GM18868 (cell line): ENCODE results near the gene TMEM225B.
A peak's percentile ranks its signal among the peaks of the same experiment; 100 is the strongest.
"Not testable (repeated sequence)": the region's sequence is repeated elsewhere in the genome, so short reads cannot be mapped to it uniquely, and the experiment has no call there.

Experiments
- ATAC-seq: cut with Tn5 transposase; IDR thresholded peaks from one replicate; pipeline ENCODE4 v1.9.1; 2021; ENCODE audit warnings: mild to moderate bottlenecking, moderate library complexity; ENCODE audit not compliant: unreplicated experiment

Gene TMEM225B

GRCh38 chr7:99579281-99579955, 18.6 kb upstream of the TMEM225B start:
- no peak for ATAC-seq

- no peak for ATAC-seq
These were observed 17.9 kb upstream of the TMEM225B start for GRCh38 chr7:99579956-99580777.

DNA sequence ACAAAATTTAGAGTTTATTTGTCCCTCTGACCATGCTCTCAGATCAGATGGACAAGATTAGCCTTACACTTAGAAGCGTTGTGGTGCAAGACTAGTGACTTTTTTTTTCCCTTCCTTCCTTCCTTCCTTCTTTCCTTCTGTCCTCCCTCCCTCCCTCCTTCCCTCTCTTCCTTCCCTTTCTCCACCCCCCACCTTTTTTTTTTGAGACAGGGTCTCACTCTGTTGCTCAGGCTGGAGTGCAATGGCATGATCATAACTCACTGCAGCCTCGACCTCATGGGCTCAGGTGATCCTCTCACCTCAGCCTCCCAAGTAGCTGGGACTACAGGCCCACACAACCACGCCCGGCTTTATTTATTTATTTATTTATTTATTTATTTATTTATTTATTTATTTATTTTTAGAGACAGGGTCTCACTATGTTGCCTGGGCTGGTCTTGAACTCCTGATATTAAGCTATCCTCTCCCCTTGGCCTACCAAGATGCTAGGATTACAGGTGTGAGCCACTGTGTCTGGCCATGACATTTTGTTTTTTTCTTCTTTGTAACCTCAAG, 17.2 kb upstream of the TMEM225B start:
- not testable (repeated sequence) for ATAC-seq

DNA sequence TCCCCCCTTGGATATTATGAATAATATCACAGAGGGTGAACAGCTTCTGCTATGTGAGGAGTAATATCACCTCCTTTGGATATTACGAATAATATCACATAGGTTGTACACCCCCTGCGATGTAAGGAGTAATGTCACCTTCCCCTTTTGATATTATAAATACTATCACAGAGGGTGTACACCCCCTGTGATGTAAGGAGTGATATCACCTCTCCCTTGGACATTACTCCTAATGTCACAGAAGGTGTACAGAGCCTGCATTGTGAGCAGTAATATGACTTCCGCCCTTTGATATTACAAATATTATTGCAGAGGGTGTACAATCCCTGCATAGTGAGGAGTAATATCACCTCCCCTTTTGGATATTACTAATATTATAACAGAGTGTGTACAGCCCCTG, 9.2 kb upstream of the TMEM225B start:
- ATAC-seq: no peak

- no peak for ATAC-seq
These were observed 2.9 kb upstream of the TMEM225B start for GRCh38 chr7:99594948-99595745.

GRCh38 chr7:99596408-99596955, 1.6 kb upstream of the TMEM225B start:
- ATAC-seq: no peak

DNA sequence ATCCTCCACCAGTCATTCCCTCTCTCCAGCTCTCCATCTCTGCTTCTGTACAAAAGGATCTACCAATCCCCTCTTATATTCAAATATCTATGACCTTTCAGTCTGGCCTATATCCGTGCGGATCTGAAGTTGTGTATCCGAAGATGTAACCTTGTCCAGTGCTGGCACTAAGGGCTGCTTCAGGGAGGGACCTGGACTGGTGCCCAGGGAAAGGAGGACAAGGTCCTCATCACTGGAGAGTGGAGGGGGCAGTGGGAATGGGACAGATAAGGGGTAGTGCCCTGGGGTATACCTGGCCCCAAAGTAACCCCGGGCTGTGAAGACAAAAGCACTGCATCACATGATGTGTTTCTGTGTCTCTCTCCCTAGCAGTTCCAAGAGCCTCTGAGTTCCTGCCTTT, 1.8 kb downstream of the TMEM225B start:
- no peak for ATAC-seq

GRCh38 chr7:99601656-99602310, 3.7 kb downstream of the TMEM225B start:
- no peak for ATAC-seq

- ATAC-seq: no peak
These were observed 7.5 kb downstream of the TMEM225B start for GRCh38 chr7:99605527-99605926.

- ATAC-seq: no peak
These were observed 8.5 kb downstream of the TMEM225B start for GRCh38 chr7:99606531-99606930.

- ATAC-seq: no peak
These were observed 9.5 kb downstream of the TMEM225B start for GRCh38 chr7:99607548-99607947.

DNA sequence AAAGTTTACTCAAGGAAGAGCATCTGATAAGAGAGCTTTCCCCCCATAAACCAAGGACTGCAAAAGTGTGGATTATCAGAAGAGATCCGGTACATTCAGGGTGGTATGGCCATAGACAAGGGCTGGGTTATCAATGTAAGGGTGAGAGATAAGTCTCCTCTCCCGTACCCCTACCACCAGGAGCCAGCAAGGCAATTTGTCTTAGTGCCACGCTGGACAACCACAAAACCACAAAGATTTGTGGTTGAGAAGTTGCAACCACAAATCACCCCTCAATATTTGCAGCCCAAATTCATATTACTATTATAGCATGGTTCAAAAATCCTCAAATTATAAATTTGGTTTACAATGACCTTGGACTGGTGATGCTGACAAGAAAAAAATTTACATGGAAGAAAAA, 16.4 kb downstream of the TMEM225B start:
- no peak for ATAC-seq

GRCh38 chr7:99615989-99616358, 17.9 kb downstream of the TMEM225B start:
- ATAC-seq: no peak

- peak; percentile 93 for ATAC-seq
These were observed 18.5 kb downstream of the TMEM225B start, which contains the start of gene ZSCAN25 for GRCh38 chr7:99616359-99617191. TSS of gene ZSCAN25 (plus strand) at chr7:99616946. CDS start at chr7:99619607, 2,661 bp downstream.

GRCh38 chr7:99617192-99617781, 19.2 kb downstream of the TMEM225B start:
- no peak for ATAC-seq

- ATAC-seq: no peak
These were observed 20.7 kb downstream of the TMEM225B start for GRCh38 chr7:99618726-99619125.

GRCh38 chr7:99619571-99620130, 21.6 kb downstream of the TMEM225B start:
- no peak for ATAC-seq

DNA sequence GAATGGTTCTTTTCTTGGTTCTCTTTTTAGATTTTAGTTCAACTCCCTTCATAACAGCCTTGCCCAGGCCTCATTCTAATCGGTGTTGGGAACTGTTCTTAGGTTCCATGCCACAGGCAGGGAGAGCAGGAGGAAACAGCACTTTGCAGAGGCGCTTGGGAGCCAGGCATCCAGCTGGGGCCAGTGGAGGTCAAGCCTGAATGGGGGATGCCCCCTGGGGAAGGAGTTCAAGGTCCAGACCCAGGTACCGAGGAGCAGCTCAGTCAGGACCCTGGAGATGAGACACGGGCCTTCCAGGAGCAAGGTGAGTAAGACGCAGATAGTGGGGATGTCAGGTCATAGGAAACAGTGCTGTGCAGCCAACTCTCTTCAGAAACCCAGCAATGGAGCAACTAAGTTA, 23.2 kb downstream of the TMEM225B start:
- no peak for ATAC-seq

- no peak for ATAC-seq
These were observed 24.5 kb downstream of the TMEM225B start for GRCh38 chr7:99622596-99622995.
